Breast epithelium (tissue), 4 donors: ENCODE results near the gene WASF3. TPM values are rescaled to one million over a fixed set of nuclear protein-coding genes. Genes with fewer than 3 reads are reported as not detected.

Experiments
- DNase-seq, 2 donors: peaks; one replicate each; pipeline ENCODE4 v3.0.0-alpha.2; 2019; ENCODE audit warnings: low spot score in 2 of 2
- H3K27ac ChIP-seq, 2 donors: fragments of 200-600 bp; sonication (generic) in 1 of 2; one replicate each; pipeline ENCODE4 v1.5.1; 2016 to 2019; ENCODE audit warnings: mild to moderate bottlenecking in 1 of 2
- H3K27me3 ChIP-seq, 2 donors: fragments of 200-600 bp; sonication (generic) in 1 of 2; one replicate each; pipeline versions ENCODE4 v1.5.1 to v1.6.0; 2017 to 2019; ENCODE audit warnings: control low read depth in 1 of 2, mild to moderate bottlenecking in 1 of 2
- H3K36me3 ChIP-seq: fragments of 200-600 bp; one replicate; pipeline ENCODE4 v1.5.1; 2019
- H3K4me1 ChIP-seq, 2 donors: fragments of 200-600 bp; sonication (generic); one replicate each; pipeline ENCODE4 v1.5.1; 2016 to 2019; ENCODE audit warnings: control low read depth in 1 of 2
- H3K4me3 ChIP-seq, 3 donors: fragments of 200-600 bp; sonication (generic); 1 replicate in 2 of 3; 2 replicates in 1 of 3; pipeline ENCODE4 v1.5.1; 2016 to 2019; ENCODE audit warnings: mild to moderate bottlenecking in 3 of 3, moderate library complexity in 2 of 3
- H3K9me3 ChIP-seq, 2 donors: fragments of 200-600 bp; sonication (generic) in 1 of 2; one replicate each; pipeline ENCODE4 v1.5.1; 2016 to 2019; ENCODE audit warnings: control low read depth in 1 of 2
- POLR2A ChIP-seq: fragments of 450-650 bp; IDR thresholded peaks from one replicate; pipeline ENCODE4 v1.6.1; 2016; ENCODE audit warnings: antibody characterized with exemption, mild to moderate bottlenecking, moderate library complexity
- POLR2AphosphoS5 ChIP-seq, 3 donors: sonication (generic); formaldehyde crosslinking; IDR thresholded peaks; one replicate each; pipeline ENCODE4 v1.6.1; 2017; ENCODE audit warnings: antibody characterized with exemption in 3 of 3
- intact Hi-C: fragments of 100-400 bp; cut with DNase I; formaldehyde crosslinking; loops from one replicate; pipeline ENCODE4 v1.15.1; 2023; ENCODE audit warnings: low total_unique reads
- total RNA-seq, 3 donors: library from RNA; depleted of rRNA; stranded (reverse); fragments of >200 nt; gene quantifications; one replicate each; pipeline ENCODE4 v1.1.0, GENCODE V29; 2016
- TF ChIP-seq, protein P1 (sequence below), 3 donors: fragments of 450-650 bp; IDR thresholded peaks; one replicate each; pipeline ENCODE4 v1.5.1; 2016 to 2017; ENCODE audit warnings: antibody characterized with exemption in 3 of 3, mild to moderate bottlenecking in 3 of 3, moderate library complexity in 3 of 3

WASF3 gene, protein sequence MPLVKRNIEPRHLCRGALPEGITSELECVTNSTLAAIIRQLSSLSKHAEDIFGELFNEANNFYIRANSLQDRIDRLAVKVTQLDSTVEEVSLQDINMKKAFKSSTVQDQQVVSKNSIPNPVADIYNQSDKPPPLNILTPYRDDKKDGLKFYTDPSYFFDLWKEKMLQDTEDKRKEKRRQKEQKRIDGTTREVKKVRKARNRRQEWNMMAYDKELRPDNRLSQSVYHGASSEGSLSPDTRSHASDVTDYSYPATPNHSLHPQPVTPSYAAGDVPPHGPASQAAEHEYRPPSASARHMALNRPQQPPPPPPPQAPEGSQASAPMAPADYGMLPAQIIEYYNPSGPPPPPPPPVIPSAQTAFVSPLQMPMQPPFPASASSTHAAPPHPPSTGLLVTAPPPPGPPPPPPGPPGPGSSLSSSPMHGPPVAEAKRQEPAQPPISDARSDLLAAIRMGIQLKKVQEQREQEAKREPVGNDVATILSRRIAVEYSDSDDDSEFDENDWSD
- 10 to 100 TPM; 15.2 to 67.0 (median 19.3) TPM for total RNA-seq

DNA sequence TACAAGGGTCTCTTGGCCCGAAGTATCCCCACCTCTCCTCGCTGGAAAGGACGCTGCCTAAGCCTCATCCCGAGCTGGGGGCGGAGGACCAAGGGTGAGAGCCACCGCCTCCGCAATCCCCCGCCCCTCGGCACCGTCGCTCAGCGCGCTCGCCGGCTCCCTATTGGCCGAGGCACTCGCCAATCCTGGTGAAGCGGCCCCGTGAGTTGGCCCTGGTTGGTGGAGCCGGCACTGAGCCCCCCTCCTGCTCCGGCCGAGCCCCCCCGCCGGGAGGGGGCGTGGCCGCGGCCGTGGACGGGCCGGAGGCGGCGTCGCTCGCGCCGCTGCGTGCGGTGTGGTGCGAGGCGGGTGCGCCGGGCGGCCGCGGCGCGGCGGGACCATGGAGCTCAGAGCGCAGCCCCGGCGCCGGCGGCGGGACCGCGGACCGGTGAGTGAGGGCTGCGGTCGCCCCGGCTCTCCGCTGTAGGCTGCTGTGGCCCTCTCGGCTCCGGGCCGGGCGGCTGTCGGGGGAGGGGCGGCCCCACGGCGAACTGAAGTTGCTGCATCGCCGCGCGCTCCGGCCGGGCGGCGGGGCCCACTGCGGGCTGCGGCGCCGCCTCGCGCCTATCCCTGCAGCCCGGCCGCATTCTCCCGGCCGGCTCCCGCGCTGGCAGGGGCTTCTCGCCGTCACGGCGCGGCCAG lies at the start of gene WASF3:
TSS of gene WASF3 (plus strand) at position 291 of the 681 bp plus-strand sequence. CDS start 84,588 bp downstream, outside the sequence.
- no peaks in the 10 kb centered on the region for H3K9me3 ChIP-seq
- no peaks in the 10 kb centered on the region for H3K4me1 ChIP-seq
- peak; percentile 85 to 92 for DNase-seq
- TF ChIP-seq, protein P1, sequence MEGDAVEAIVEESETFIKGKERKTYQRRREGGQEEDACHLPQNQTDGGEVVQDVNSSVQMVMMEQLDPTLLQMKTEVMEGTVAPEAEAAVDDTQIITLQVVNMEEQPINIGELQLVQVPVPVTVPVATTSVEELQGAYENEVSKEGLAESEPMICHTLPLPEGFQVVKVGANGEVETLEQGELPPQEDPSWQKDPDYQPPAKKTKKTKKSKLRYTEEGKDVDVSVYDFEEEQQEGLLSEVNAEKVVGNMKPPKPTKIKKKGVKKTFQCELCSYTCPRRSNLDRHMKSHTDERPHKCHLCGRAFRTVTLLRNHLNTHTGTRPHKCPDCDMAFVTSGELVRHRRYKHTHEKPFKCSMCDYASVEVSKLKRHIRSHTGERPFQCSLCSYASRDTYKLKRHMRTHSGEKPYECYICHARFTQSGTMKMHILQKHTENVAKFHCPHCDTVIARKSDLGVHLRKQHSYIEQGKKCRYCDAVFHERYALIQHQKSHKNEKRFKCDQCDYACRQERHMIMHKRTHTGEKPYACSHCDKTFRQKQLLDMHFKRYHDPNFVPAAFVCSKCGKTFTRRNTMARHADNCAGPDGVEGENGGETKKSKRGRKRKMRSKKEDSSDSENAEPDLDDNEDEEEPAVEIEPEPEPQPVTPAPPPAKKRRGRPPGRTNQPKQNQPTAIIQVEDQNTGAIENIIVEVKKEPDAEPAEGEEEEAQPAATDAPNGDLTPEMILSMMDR (IDR thresholded peaks at IDR 0.05): no peak
- TF ChIP-seq POLR2AphosphoS5 (IDR thresholded peaks at IDR 0.05): peak in 1 of 3 donors; percentile 14
- TF ChIP-seq POLR2A: no peak
- no peaks in the 10 kb centered on the region for H3K36me3 ChIP-seq
- peak within 1 kb of the TSS; percentile 55 to 86 for H3K27ac ChIP-seq
- intact Hi-C loops: loop anchor here (2.0 kb wide), 1 partner anchor 29 kb away; no protein-coding TSS in a partner anchor
- H3K4me3 ChIP-seq: peak within 1 kb of the TSS; percentile 78 to 84 (median 81)
- H3K27me3 ChIP-seq: peaks cover 0 to 3% of the 10 kb centered on the region in 2 donors

DNA sequence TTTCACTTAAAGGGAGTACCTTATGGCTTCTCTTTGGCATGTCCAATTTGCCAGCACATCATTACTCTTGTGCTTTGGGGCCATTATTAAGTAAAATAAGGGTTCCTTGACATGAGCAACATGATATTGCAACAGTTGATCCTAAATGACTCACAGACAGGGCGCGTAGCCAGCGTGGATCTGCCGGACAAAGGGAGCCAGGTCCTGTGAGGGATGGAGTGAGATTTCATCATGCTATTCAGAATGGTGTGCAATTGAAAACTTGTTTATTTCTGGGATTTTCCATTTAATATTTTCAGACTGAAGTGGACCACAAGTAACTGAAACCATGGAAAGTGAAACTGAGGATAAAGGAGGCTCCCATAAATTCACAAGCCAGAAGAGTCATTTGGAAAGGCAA lies 48.6 kb upstream of the WASF3 start:
- DNase-seq: no peak
- intact Hi-C loops: no loop called here
- no peaks in the 10 kb centered on the region for H3K4me1 ChIP-seq
- TF ChIP-seq, protein P1 (IDR thresholded peaks at IDR 0.05): no peak
- TF ChIP-seq POLR2AphosphoS5 (IDR thresholded peaks at IDR 0.05): peak in 2 of 3 donors; percentile 63 to 88
- no peak for TF ChIP-seq POLR2A
- H3K9me3 ChIP-seq: peaks cover 0 to 13% of the 10 kb centered on the region in 2 donors
- H3K4me3 ChIP-seq: no peak overlapping the region
- peaks cover 0 to 9% of the 10 kb centered on the region in 2 donors for H3K27me3 ChIP-seq
- no peak overlapping the region for H3K27ac ChIP-seq
- no peaks in the 10 kb centered on the region for H3K36me3 ChIP-seq

DNA sequence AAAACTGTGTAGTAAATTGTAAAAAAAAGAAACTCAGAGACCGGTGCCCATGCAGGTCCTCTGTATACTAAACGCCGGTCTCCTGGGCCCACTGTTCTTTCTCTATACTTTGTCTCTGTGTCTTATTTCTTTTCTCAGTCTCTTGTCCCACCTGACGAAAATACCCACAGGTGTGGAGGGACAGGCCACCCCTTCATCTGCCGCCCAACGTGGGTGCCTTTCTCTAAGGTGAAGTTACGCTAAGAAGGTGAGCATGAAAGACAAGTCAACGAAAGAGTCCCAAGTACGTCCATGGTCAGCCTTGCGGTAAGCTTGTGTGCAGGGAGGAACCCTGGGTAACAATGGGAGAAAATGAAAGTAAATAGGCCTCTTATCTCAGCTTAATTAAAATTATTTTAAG lies 48.0 kb upstream of the WASF3 start:
- Histone ChIP-seq H3K4me3 (no peak overlapping the region), H3K36me3 (no peaks in the 10 kb centered on the region), H3K4me1 (no peaks in the 10 kb centered on the region), H3K27me3 (peaks cover 0 to 9% of the 10 kb centered on the region in 2 donors), H3K9me3 (peaks cover 0 to 13% of the 10 kb centered on the region in 2 donors), H3K27ac (peak overlapping the region in 1 of 2 donors; percentile 55)
- DNase-seq: no peak
- TF ChIP-seq POLR2A: no peak
- TF ChIP-seq, protein P1 (IDR thresholded peaks at IDR 0.05): no peak
- TF ChIP-seq POLR2AphosphoS5 (IDR thresholded peaks at IDR 0.05): no peak
- intact Hi-C loops: no loop called here

DNA sequence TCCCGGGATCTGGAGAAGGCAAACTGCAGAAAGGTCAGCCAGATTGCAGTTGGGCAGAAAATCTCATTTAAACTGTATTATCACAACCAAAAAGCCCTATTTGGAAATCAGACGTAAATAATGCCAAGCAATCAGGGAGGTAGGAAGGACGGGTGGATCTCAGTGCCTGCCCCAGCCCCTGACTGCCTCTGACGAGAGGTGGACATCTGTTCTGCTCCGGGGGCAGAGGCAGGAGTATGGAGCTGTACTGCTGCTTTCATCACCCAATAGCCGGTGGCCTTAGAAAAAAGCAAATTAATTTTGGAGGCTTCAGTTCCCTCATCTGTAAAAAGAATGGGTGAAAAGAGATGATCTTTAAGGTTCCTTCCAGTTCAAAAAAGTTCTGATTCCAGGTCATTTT lies 43.6 kb upstream of the WASF3 start:
- H3K4me3 ChIP-seq: no peak overlapping the region
- intact Hi-C loops: no loop called here
- H3K9me3 ChIP-seq: peaks cover 0 to 12% of the 10 kb centered on the region in 2 donors
- H3K27me3 ChIP-seq: no peaks in the 10 kb centered on the region
- no peak for DNase-seq
- H3K27ac ChIP-seq: no peak overlapping the region
- H3K4me1 ChIP-seq: no peaks in the 10 kb centered on the region
- TF ChIP-seq, protein P1 (IDR thresholded peaks at IDR 0.05): no peak
- TF ChIP-seq POLR2AphosphoS5 (IDR thresholded peaks at IDR 0.05) (no peak), POLR2A (no peak)
- H3K36me3 ChIP-seq: no peaks in the 10 kb centered on the region
